ENCODE results near the gene PTCH1. TPM values are rescaled to one million over a fixed set of nuclear protein-coding genes. Genes with fewer than 3 reads are reported as not detected.

Gene PTCH1
- polyA plus RNA-seq, 3 donors, result not detected

- Histone ChIP-seq H3K27me3 (ENCODE audit: control insufficient read depth in 2 of 2, insufficient read depth in 2 of 2, low read length in 2 of 2) (peaks cover 14 to 49% of the 10 kb centered on the region in 2 donors), H3K79me2 (ENCODE audit: insufficient read depth, low read length) (no peaks in the 10 kb centered on the region), H2AFZ (ENCODE audit: insufficient read depth, low read depth, low read length, poor library complexity, severe bottlenecking) (no peak overlapping the region), H3K27ac (ENCODE audit: low read depth in 1 of 2, low read length in 2 of 2) (no peak overlapping the region), H3K4me3 (replicated peaks in 1 of 3; ENCODE audit: low read depth in 2 of 3, low read length in 3 of 3) (no peak overlapping the region), H3K9ac (ENCODE audit: insufficient read depth, low read length, poor library complexity, severe bottlenecking) (no peak overlapping the region), H3K4me2 (replicated peaks; ENCODE audit: extremely low read depth, low read length, poor library complexity, severe bottlenecking) (no peak overlapping the region), H4K20me1 (ENCODE audit: insufficient read depth, low read length) (no peaks in the 10 kb centered on the region), H3K36me3 (replicated peaks in 1 of 2; ENCODE audit: control insufficient read depth in 1 of 2, insufficient read depth in 2 of 2, low read length in 2 of 2) (no peaks in the 10 kb centered on the region), H3K9me3 (replicated peaks in 1 of 2; ENCODE audit: control insufficient read depth in 1 of 2, insufficient read depth in 1 of 2, low read length in 2 of 2) (no peaks in the 10 kb centered on the region), H3K4me1 (ENCODE audit: control insufficient read depth in 1 of 2, insufficient read depth in 2 of 2, low read length in 2 of 2) (peaks cover 6 to 7% of the 10 kb centered on the region in 2 donors)
- H3K27ac Mint-ChIP-seq, result no peak overlapping the region
- DNase-seq, result no peak
- H3K27me3 Mint-ChIP-seq (ENCODE audit: low read depth in 3 of 3), result peaks cover 36 to 71% (median 63%) of the 10 kb centered on the region in 3 donors
- no peak for TF ChIP-seq CTCF (IDR thresholded peaks at IDR 0.05)
- intact Hi-C loops (cut with micrococcal nuclease), result no loop called here
- 92% methylated on average over 10 of the region's 19 CpGs for WGBS (ENCODE audit: insufficient coverage)
- H3K9me3 Mint-ChIP-seq, result peaks cover 0 to 6% (median 0%) of the 10 kb centered on the region in 7 donors
- peaks cover 14% of the 10 kb centered on the region for H3K4me1 Mint-ChIP-seq
- H3K36me3 Mint-ChIP-seq, result no peaks in the 10 kb centered on the region
- no peak overlapping the region for H3K4me3 Mint-ChIP-seq
Measured at GRCh38 chr9:95459851-95460517, 56.8 kb downstream of the PTCH1 start.

- Histone ChIP-seq H3K9me3 (replicated peaks in 1 of 2; ENCODE audit: control insufficient read depth in 1 of 2, insufficient read depth in 1 of 2, low read length in 2 of 2) (no peaks in the 10 kb centered on the region), H3K36me3 (replicated peaks in 1 of 2; ENCODE audit: control insufficient read depth in 1 of 2, insufficient read depth in 2 of 2, low read length in 2 of 2) (no peaks in the 10 kb centered on the region), H3K27ac (ENCODE audit: low read depth in 1 of 2, low read length in 2 of 2) (no peak overlapping the region), H3K4me1 (ENCODE audit: control insufficient read depth in 1 of 2, insufficient read depth in 2 of 2, low read length in 2 of 2) (peaks cover 6 to 7% of the 10 kb centered on the region in 2 donors), H3K9ac (ENCODE audit: insufficient read depth, low read length, poor library complexity, severe bottlenecking) (no peak overlapping the region), H3K4me2 (replicated peaks; ENCODE audit: extremely low read depth, low read length, poor library complexity, severe bottlenecking) (no peak overlapping the region), H4K20me1 (ENCODE audit: insufficient read depth, low read length) (no peaks in the 10 kb centered on the region), H3K79me2 (ENCODE audit: insufficient read depth, low read length) (no peaks in the 10 kb centered on the region), H3K27me3 (ENCODE audit: control insufficient read depth in 2 of 2, insufficient read depth in 2 of 2, low read length in 2 of 2) (peaks cover 11 to 45% of the 10 kb centered on the region in 2 donors), H2AFZ (ENCODE audit: insufficient read depth, low read depth, low read length, poor library complexity, severe bottlenecking) (no peak overlapping the region), H3K4me3 (replicated peaks in 1 of 3; ENCODE audit: low read depth in 2 of 3, low read length in 3 of 3) (no peak overlapping the region)
- no peak for TF ChIP-seq CTCF (IDR thresholded peaks at IDR 0.05)
- Mint-ChIP-seq H3K27me3 (ENCODE audit: low read depth in 3 of 3) (peaks cover 38 to 68% (median 55%) of the 10 kb centered on the region in 3 donors), H3K36me3 (no peaks in the 10 kb centered on the region), H3K27ac (no peak overlapping the region), H3K4me1 (peaks cover 14% of the 10 kb centered on the region), H3K9me3 (peaks cover 0 to 6% (median 0%) of the 10 kb centered on the region in 7 donors), H3K4me3 (no peak overlapping the region)
- WGBS (ENCODE audit: insufficient coverage), result 89% methylated on average over 9 of the region's 13 CpGs
- DNase-seq, result no peak
- intact Hi-C loops (cut with micrococcal nuclease), result no loop called here
Measured at GRCh38 chr9:95459178-95459577, 57.6 kb downstream of the PTCH1 start.

All from CD14-positive monocyte (primary cell).